ENCODE results near the gene DEPP1. TPM values are rescaled to one million over a fixed set of nuclear protein-coding genes. Genes with fewer than 3 reads are reported as not detected.

DEPP1 gene
- total and polyA plus RNA-seq, 2 of the 13 experiments (the other 11 are each of a cell fraction or from before 2014, with no cell fraction given): 14.8 to 270 TPM

DNA sequence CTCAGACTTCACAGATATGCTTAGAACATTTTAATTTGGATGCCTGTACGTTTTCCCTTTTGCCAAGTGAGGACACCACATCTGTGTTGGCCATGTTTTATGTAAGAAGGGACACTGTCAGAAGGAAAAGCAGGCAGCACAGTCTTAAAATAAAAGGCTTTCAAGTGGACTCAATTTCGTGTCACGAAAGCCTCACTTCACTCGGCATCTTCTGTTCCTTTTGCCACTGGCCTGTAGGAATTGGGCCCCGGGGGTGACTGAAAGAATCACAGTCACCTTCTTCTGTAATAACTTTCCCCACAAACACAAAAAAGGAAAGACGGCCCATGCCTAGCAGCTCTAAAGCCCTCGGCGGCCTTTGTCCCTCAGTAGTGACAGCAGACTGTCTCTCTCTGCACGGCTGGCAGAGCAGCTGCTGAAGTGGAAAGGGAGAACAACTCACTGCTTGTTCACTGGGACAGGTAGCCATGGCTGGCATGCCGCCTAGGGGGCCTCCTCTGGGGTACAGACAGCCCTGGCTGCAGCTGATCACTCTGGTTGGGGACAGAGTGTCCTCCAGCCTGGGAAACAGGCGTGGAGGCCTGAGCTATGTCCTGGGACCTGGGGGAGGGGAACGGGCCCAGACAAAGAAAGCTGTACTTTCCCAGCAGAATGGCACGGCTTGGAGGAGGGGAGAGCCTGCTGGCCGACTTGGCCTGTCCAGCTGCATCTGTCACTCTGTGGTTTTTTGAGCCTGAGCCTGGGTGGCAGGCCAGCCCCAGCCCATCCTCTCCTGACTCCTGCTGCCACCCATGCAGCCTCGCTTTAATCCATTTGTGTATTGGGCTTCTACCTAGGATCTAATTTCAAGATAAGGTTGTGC, 14.6 kb downstream of the DEPP1 start (continued):
- TF ChIP-seq, protein P1, sequence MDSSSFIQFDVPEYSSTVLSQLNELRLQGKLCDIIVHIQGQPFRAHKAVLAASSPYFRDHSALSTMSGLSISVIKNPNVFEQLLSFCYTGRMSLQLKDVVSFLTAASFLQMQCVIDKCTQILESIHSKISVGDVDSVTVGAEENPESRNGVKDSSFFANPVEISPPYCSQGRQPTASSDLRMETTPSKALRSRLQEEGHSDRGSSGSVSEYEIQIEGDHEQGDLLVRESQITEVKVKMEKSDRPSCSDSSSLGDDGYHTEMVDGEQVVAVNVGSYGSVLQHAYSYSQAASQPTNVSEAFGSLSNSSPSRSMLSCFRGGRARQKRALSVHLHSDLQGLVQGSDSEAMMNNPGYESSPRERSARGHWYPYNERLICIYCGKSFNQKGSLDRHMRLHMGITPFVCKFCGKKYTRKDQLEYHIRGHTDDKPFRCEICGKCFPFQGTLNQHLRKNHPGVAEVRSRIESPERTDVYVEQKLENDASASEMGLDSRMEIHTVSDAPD (CRISPR knock-in tag; IDR thresholded peaks at IDR 0.05): peak; percentile 79; the same call in 1 of the 2 replicates
- peak; percentile 21; the same call in 1 of the 2 replicates for TF ChIP-seq HNF4G (IDR thresholded peaks at IDR 0.05; ENCODE audit: borderline replicate concordance, low read depth, low read length)
- TF ChIP-seq HNF4G (CRISPR knock-in tag; IDR thresholded peaks at IDR 0.05; ENCODE audit: borderline replicate concordance, low read depth): no peak
- TF ChIP-seq, protein P2, sequence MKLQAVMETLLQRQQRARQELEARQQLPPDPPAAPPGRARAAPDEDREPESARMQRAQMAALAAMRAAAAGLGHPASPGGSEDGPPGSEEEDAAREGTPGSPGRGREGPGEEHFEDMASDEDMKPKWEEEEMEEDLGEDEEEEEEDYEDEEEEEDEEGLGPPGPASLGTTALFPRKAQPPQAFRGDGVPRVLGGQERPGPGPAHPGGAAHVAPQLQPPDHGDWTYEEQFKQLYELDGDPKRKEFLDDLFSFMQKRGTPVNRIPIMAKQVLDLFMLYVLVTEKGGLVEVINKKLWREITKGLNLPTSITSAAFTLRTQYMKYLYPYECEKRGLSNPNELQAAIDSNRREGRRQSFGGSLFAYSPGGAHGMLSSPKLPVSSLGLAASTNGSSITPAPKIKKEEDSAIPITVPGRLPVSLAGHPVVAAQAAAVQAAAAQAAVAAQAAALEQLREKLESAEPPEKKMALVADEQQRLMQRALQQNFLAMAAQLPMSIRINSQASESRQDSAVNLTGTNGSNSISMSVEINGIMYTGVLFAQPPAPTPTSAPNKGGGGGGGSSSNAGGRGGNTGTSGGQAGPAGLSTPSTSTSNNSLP (IDR thresholded peaks at IDR 0.05; ENCODE audit: low read depth, low read length): no peak
- peak; percentile 25; the same call in 1 of the 2 replicates for TF ChIP-seq NR2F6 (IDR thresholded peaks at IDR 0.05)
- TF ChIP-seq NR2F6 (CRISPR knock-in tag; IDR thresholded peaks at IDR 0.05): 0 out of 2 replicates have a peak, but pooled peaks have one; percentile 51
- TF ChIP-seq PPARG (CRISPR knock-in tag; conservative IDR thresholded peaks at IDR 0.05): peak; percentile 50; the same call in 1 of the 2 replicates
- TF ChIP-seq ZNF264 (CRISPR knock-in tag; IDR thresholded peaks at IDR 0.05): peak; percentile 75; the same call in 1 of the 2 replicates
- TF ChIP-seq, protein P3, sequence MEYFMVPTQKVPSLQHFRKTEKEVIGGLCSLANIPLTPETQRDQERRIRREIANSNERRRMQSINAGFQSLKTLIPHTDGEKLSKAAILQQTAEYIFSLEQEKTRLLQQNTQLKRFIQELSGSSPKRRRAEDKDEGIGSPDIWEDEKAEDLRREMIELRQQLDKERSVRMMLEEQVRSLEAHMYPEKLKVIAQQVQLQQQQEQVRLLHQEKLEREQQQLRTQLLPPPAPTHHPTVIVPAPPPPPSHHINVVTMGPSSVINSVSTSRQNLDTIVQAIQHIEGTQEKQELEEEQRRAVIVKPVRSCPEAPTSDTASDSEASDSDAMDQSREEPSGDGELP (IDR thresholded peaks at IDR 0.05; ENCODE audit: borderline replicate concordance, low read depth): peak; percentile 96
- 0 out of 2 replicates have a peak, but pooled peaks have one; percentile 56 for TF ChIP-seq ZMAT3 (CRISPR knock-in tag; conservative IDR thresholded peaks at IDR 0.05)
- TF ChIP-seq ZNF160 (CRISPR knock-in tag; IDR thresholded peaks at IDR 0.05): 0 out of 2 replicates have a peak, but pooled peaks have one; percentile 24
- peak; percentile 65; the same call in 1 of the 2 replicates for TF ChIP-seq ZNF792 (CRISPR knock-in tag; IDR thresholded peaks at IDR 0.05)
- no peak for TF ChIP-seq ZFP41 (CRISPR knock-in tag; IDR thresholded peaks at IDR 0.05; ENCODE audit: borderline replicate concordance)
- TF ChIP-seq, protein P4, sequence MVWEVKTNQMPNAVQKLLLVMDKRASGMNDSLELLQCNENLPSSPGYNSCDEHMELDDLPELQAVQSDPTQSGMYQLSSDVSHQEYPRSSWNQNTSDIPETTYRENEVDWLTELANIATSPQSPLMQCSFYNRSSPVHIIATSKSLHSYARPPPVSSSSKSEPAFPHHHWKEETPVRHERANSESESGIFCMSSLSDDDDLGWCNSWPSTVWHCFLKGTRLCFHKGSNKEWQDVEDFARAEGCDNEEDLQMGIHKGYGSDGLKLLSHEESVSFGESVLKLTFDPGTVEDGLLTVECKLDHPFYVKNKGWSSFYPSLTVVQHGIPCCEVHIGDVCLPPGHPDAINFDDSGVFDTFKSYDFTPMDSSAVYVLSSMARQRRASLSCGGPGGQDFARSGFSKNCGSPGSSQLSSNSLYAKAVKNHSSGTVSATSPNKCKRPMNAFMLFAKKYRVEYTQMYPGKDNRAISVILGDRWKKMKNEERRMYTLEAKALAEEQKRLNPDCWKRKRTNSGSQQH (CRISPR knock-in tag; IDR thresholded peaks at IDR 0.05; ENCODE audit: low read depth): no peak
- 0 out of 2 replicates have a peak, but pooled peaks have one; percentile 41 for TF ChIP-seq CHD2 (IDR thresholded peaks at IDR 0.05; ENCODE audit: low read depth, low read length)
- TF ChIP-seq SETDB1 (CRISPR knock-in tag; IDR thresholded peaks at IDR 0.05; ENCODE audit: borderline replicate concordance): no peak
- no peak for TF ChIP-seq SRSF4 (IDR thresholded peaks at IDR 0.05; ENCODE audit: low read depth, low read length, poor library complexity, severe bottlenecking)
- peak; percentile 62 for TF ChIP-seq KMT2B (CRISPR knock-in tag; IDR thresholded peaks at IDR 0.05)
- peak; percentile 36; the same call in 1 of the 2 replicates for TF ChIP-seq ZNF350 (CRISPR knock-in tag; IDR thresholded peaks at IDR 0.05; ENCODE audit: borderline replicate concordance, low read depth)
- peak; percentile 52; the same call in 1 of the 2 replicates for TF ChIP-seq TAF1 (CRISPR knock-in tag; IDR thresholded peaks at IDR 0.05)
- 0 out of 2 replicates have a peak, but pooled peaks have one; percentile 50 for TF ChIP-seq POGZ (CRISPR knock-in tag; IDR thresholded peaks at IDR 0.05)
- TF ChIP-seq ZNF33A (CRISPR knock-in tag; IDR thresholded peaks at IDR 0.05; ENCODE audit: borderline replicate concordance): no peak
- peak; percentile 32; the same call in 1 of the 2 replicates for TF ChIP-seq MIER2 (CRISPR knock-in tag; IDR thresholded peaks at IDR 0.05)
- peak; percentile 70 for TF ChIP-seq HMG20B (CRISPR knock-in tag; conservative IDR thresholded peaks at IDR 0.05)
- TF ChIP-seq AGO2 (optimal IDR thresholded peaks at IDR 0.05; ENCODE audit: low read depth, low read length): peak; percentile 29
